CD4-positive, alpha-beta memory T cell (primary cell): ENCODE results near the gene LRRC63. TPM values are rescaled to one million over a fixed set of nuclear protein-coding genes. Genes with fewer than 3 reads are reported as not detected.

Experiments
- CTCF ChIA-PET: fragments of 350-600 bp; sonication (Branson Sonifier 250); formaldehyde crosslinking; loops from one replicate; lab custom pipeline; 2021; ENCODE audit warnings: inconsistent platforms; ENCODE audit not compliant: partially characterized antibody; lab: Charles Lee
- POLR2A ChIA-PET: fragments of 350-600 bp; sonication (Branson Sonifier 250); formaldehyde crosslinking; loops from one replicate; lab custom pipeline; 2021; ENCODE audit not compliant: partially characterized antibody; lab: Charles Lee
- DNase-seq, 5 donors: peaks; one replicate each; pipeline versions ENCODE4 v3.0.0 to v3.0.0-alpha.2; 2020 to 2022; ENCODE audit warnings: mixed read lengths in 1 of 5
- H3K27ac ChIP-seq: one replicate; pipeline ENCODE4 v1.7.0; 2013; ENCODE audit warnings: low read depth, low read length
- H3K27me3 ChIP-seq: 2 replicates; pipeline ENCODE4 v1.7.0; 2013; ENCODE audit warnings: mild to moderate bottlenecking, low read length, moderate library complexity; ENCODE audit not compliant: insufficient read depth
- H3K36me3 ChIP-seq: 2 replicates; pipeline ENCODE4 v1.7.0; 2013; ENCODE audit warnings: mild to moderate bottlenecking, low read length, moderate library complexity; ENCODE audit not compliant: insufficient read depth
- H3K4me1 ChIP-seq: 2 replicates; pipeline ENCODE4 v1.7.0; 2013; ENCODE audit warnings: mild to moderate bottlenecking, low read length, moderate library complexity; ENCODE audit not compliant: insufficient read depth
- H3K4me3 ChIP-seq, 2 donors: one replicate each; pipeline ENCODE4 v1.7.0; 2013; ENCODE audit warnings: low read length in 2 of 2, mild to moderate bottlenecking in 1 of 2
- H3K9me3 ChIP-seq, 2 donors: one replicate each; pipeline ENCODE4 v1.7.0; 2013; ENCODE audit warnings: low read length in 2 of 2, control low read depth in 1 of 2; ENCODE audit not compliant: control insufficient read depth in 1 of 2
- H3K27ac Mint-ChIP-seq, 7 donors: one replicate each; pipeline ENCODE4 v1.8.0; 2020 to 2021; ENCODE audit warnings: mixed read lengths in 7 of 7, mild to moderate bottlenecking in 6 of 7, inconsistent platforms in 3 of 7, moderate library complexity in 3 of 7
- H3K27me3 Mint-ChIP-seq, 2 donors: one replicate each; pipeline ENCODE4 v1.8.0; 2020 to 2021; ENCODE audit warnings: mixed read lengths in 2 of 2
- H3K36me3 Mint-ChIP-seq, 2 donors: one replicate each; pipeline ENCODE4 v1.8.0; 2020 to 2021; ENCODE audit warnings: mixed read lengths in 2 of 2, inconsistent platforms in 1 of 2, mild to moderate bottlenecking in 1 of 2
- H3K4me1 Mint-ChIP-seq, 4 donors: one replicate each; pipeline ENCODE4 v1.8.0; 2020 to 2021; ENCODE audit warnings: mixed read lengths in 4 of 4, mild to moderate bottlenecking in 1 of 4
- H3K4me3 Mint-ChIP-seq, 8 donors: one replicate each; pipeline ENCODE4 v1.8.0; 2020 to 2021; ENCODE audit warnings: mixed read lengths in 8 of 8, mild to moderate bottlenecking in 7 of 8, moderate library complexity in 6 of 8, inconsistent platforms in 3 of 8
- H3K9me3 Mint-ChIP-seq, 8 donors: one replicate each; pipeline ENCODE4 v1.8.0; 2020 to 2021; ENCODE audit warnings: mixed read lengths in 8 of 8, mild to moderate bottlenecking in 5 of 8, inconsistent platforms in 3 of 8, moderate library complexity in 1 of 8
- intact Hi-C: fragments of 100-400 bp; cut with micrococcal nuclease; formaldehyde crosslinking; loops from one replicate; pipeline ENCODE4 v1.15.1; 2023
- polyA plus RNA-seq, 2 donors: library from polyadenylated mRNA; unstranded; fragments of 300-500 nt; fragmentation: Illumina TruSeq; gene quantifications; one replicate each; pipeline ENCODE4 v1.2.3, GENCODE V29; 2021
- total RNA-seq, 2 experiments: library from RNA; stranded (reverse); gene quantifications; one replicate each; pipeline ENCODE4 v1.2.3, GENCODE V29; 2021

Gene LRRC63
- total and polyA plus RNA-seq, 4 experiments from 2014 or later = 0.41 to 0.75 (median 0.53) TPM

GRCh38 chr13:46296115-46296822 is 84.5 kb downstream of the LRRC63 start:
- H3K4me3 Mint-ChIP-seq = peak overlapping the region; percentile 9 to 85 (median 72)
- peak overlapping the region; percentile 87 to 99 (median 96) for H3K27ac Mint-ChIP-seq
- Histone ChIP-seq H3K27ac (peak overlapping the region; percentile 57), H3K4me1 (peaks cover 45% of the 10 kb centered on the region), H3K36me3 (no peaks in the 10 kb centered on the region), H3K27me3 (no peaks in the 10 kb centered on the region), H3K4me3 (peak overlapping the region in 1 of 2 donors; percentile 26), H3K9me3 (no peaks in the 10 kb centered on the region)
- H3K36me3 Mint-ChIP-seq = peaks cover 0 to 5% of the 10 kb centered on the region in 2 donors
- intact Hi-C loops = loop anchor here (2.0 to 5.0 kb wide), 3 partner anchors 85 to 954 kb away; partner anchors contain the start of genes LRRC63, TPT1 and ZC3H13
- ChIA-PET CTCF (interaction anchor here (0.8 to 12.0 kb wide), 12 partner anchors 8 to 673 kb away, joined by 3 to 166 read pairs (median 6); partner anchors contain the start of gene ZC3H13), POLR2A (interaction anchor here (0.6 to 3.4 kb wide), 21 partner anchors 8 to 1379 kb away, joined by 3 to 51 read pairs (median 5); partner anchors contain the start of genes LCP1 and LRRC63)
- H3K27me3 Mint-ChIP-seq = no peaks in the 10 kb centered on the region
- H3K9me3 Mint-ChIP-seq = peaks cover 0 to 6% (median 0%) of the 10 kb centered on the region in 8 donors
- peaks cover 38 to 65% (median 50%) of the 10 kb centered on the region in 4 donors for H3K4me1 Mint-ChIP-seq
- peak in 3 of 5 donors; percentile 61 to 78 (median 74) for DNase-seq

- Histone ChIP-seq H3K36me3 (no peaks in the 10 kb centered on the region), H3K27ac (peak overlapping the region; percentile 57), H3K4me3 (no peak overlapping the region), H3K27me3 (no peaks in the 10 kb centered on the region), H3K9me3 (no peaks in the 10 kb centered on the region), H3K4me1 (peaks cover 45% of the 10 kb centered on the region)
- peaks cover 0 to 5% of the 10 kb centered on the region in 2 donors for H3K36me3 Mint-ChIP-seq
- DNase-seq = no peak
- H3K27me3 Mint-ChIP-seq = no peaks in the 10 kb centered on the region
- ChIA-PET POLR2A (interaction anchor here (0.7 to 3.4 kb wide), 12 partner anchors 8 to 137 kb away, joined by 3 to 51 read pairs (median 9); partner anchors contain the start of genes LCP1 and LRRC63), CTCF (interaction anchor here (1.0 to 12.0 kb wide), 9 partner anchors 7 to 673 kb away, joined by 3 to 166 read pairs (median 5); no protein-coding TSS in a partner anchor)
- H3K4me1 Mint-ChIP-seq = peaks cover 38 to 65% (median 50%) of the 10 kb centered on the region in 4 donors
- intact Hi-C loops = loop anchor here (2.0 to 5.0 kb wide), 3 partner anchors 86 to 955 kb away; partner anchors contain the start of genes LRRC63, TPT1 and ZC3H13
- peak overlapping the region in 6 of 8 donors; percentile 17 to 85 (median 56) for H3K4me3 Mint-ChIP-seq
- H3K9me3 Mint-ChIP-seq = peaks cover 0 to 6% (median under 1%) of the 10 kb centered on the region in 8 donors
- peak overlapping the region; percentile 87 to 99 (median 96) for H3K27ac Mint-ChIP-seq
Observed at GRCh38 chr13:46296921-46297320, 85.2 kb downstream of the LRRC63 start.

- peaks cover 38 to 65% (median 50%) of the 10 kb centered on the region in 4 donors for H3K4me1 Mint-ChIP-seq
- Histone ChIP-seq H3K27me3 (no peaks in the 10 kb centered on the region), H3K4me3 (no peak overlapping the region), H3K36me3 (no peaks in the 10 kb centered on the region), H3K4me1 (peaks cover 45% of the 10 kb centered on the region), H3K9me3 (no peaks in the 10 kb centered on the region), H3K27ac (peak overlapping the region; percentile 57)
- peaks cover 0 to 6% (median 2%) of the 10 kb centered on the region in 8 donors for H3K9me3 Mint-ChIP-seq
- H3K36me3 Mint-ChIP-seq = peaks cover 0 to 8% of the 10 kb centered on the region in 2 donors
- no peaks in the 10 kb centered on the region for H3K27me3 Mint-ChIP-seq
- H3K27ac Mint-ChIP-seq = peak overlapping the region; percentile 87 to 99 (median 96)
- intact Hi-C loops = loop anchor here (2.0 to 5.0 kb wide), 3 partner anchors 87 to 955 kb away; partner anchors contain the start of genes LRRC63, TPT1 and ZC3H13
- peak overlapping the region in 6 of 8 donors; percentile 17 to 74 (median 42) for H3K4me3 Mint-ChIP-seq
- CTCF ChIA-PET = interaction anchor here (1.0 to 12.0 kb wide), 6 partner anchors 9 to 674 kb away, joined by 3 to 166 read pairs (median 6); no protein-coding TSS in a partner anchor
- DNase-seq = peak in 1 of 5 donors; percentile 14
- POLR2A ChIA-PET = interaction anchor here (0.7 to 3.4 kb wide), 5 partner anchors 18 to 129 kb away, joined by 3 to 51 read pairs (median 4); partner anchors contain the start of gene LCP1
Observed at GRCh38 chr13:46297361-46297811, 85.7 kb downstream of the LRRC63 start.

GRCh38 chr13:46303742-46304385 is 92.1 kb downstream of the LRRC63 start:
- H3K27ac ChIP-seq = no peak overlapping the region
- peaks cover 0 to 6% (median 2%) of the 10 kb centered on the region in 8 donors for H3K9me3 Mint-ChIP-seq
- peak overlapping the region in 2 of 7 donors; percentile 2 to 10 for H3K27ac Mint-ChIP-seq

GRCh38 chr13:46304546-46304945 is 92.8 kb downstream of the LRRC63 start:
- DNase-seq = no peak
- no peaks in the 10 kb centered on the region for H3K36me3 ChIP-seq
- intact Hi-C loops = no loop called here
- H3K27ac ChIP-seq = no peak overlapping the region
- Mint-ChIP-seq H3K27me3 (peaks cover 0 to 3% of the 10 kb centered on the region in 2 donors), H3K27ac (peak overlapping the region in 2 of 7 donors; percentile 0 to 24), H3K4me3 (no peak overlapping the region), H3K9me3 (peaks cover 0 to 5% (median 2%) of the 10 kb centered on the region in 8 donors), H3K4me1 (peaks cover 0 to 6% (median 2%) of the 10 kb centered on the region in 4 donors), H3K36me3 (peaks cover 0 to 11% of the 10 kb centered on the region in 2 donors)
- no peaks in the 10 kb centered on the region for H3K9me3 ChIP-seq
- CTCF ChIA-PET = interaction anchor here (1.1 to 2.3 kb wide), 2 partner anchors 9 kb away, joined by 4 to 7 read pairs; no protein-coding TSS in a partner anchor
- no peak overlapping the region for H3K4me3 ChIP-seq
- no peaks in the 10 kb centered on the region for H3K27me3 ChIP-seq
- POLR2A ChIA-PET = interaction anchor here (0.8 to 1.3 kb wide), 2 partner anchors 8 to 9 kb away, joined by 3 to 4 read pairs; no protein-coding TSS in a partner anchor
- no peaks in the 10 kb centered on the region for H3K4me1 ChIP-seq

More at GRCh38 chr13:46303742-46304385, 92.1 kb downstream of the LRRC63 start:
- Histone ChIP-seq H3K4me1 (no peaks in the 10 kb centered on the region), H3K36me3 (no peaks in the 10 kb centered on the region), H3K9me3 (no peaks in the 10 kb centered on the region), H3K27me3 (no peaks in the 10 kb centered on the region), H3K4me3 (no peak overlapping the region)
- Mint-ChIP-seq H3K27me3 (no peaks in the 10 kb centered on the region), H3K4me1 (peaks cover 3 to 10% (median 5%) of the 10 kb centered on the region in 4 donors), H3K4me3 (peak overlapping the region in 1 of 8 donors; percentile 43), H3K36me3 (peaks cover 0 to 10% of the 10 kb centered on the region in 2 donors)
- POLR2A ChIA-PET = interaction anchor here (0.6 to 1.3 kb wide), 3 partner anchors 8 to 124 kb away, joined by 3 to 4 read pairs (median 3); no protein-coding TSS in a partner anchor
- intact Hi-C loops = no loop called here
- CTCF ChIA-PET = interaction anchor here (0.8 to 2.3 kb wide), 6 partner anchors 8 to 177 kb away, joined by 3 to 7 read pairs (median 3); no protein-coding TSS in a partner anchor
- DNase-seq = no peak

GRCh38 chr13:46307554-46307953 is 95.8 kb downstream of the LRRC63 start:
- Mint-ChIP-seq H3K4me1 (peaks cover 0 to 6% (median 2%) of the 10 kb centered on the region in 4 donors), H3K27me3 (peaks cover 0 to 4% of the 10 kb centered on the region in 2 donors), H3K4me3 (no peak overlapping the region), H3K36me3 (peaks cover 0 to 5% of the 10 kb centered on the region in 2 donors), H3K27ac (no peak overlapping the region), H3K9me3 (peaks cover 0 to 5% (median under 1%) of the 10 kb centered on the region in 8 donors)
- Histone ChIP-seq H3K27me3 (no peaks in the 10 kb centered on the region), H3K4me3 (no peak overlapping the region), H3K27ac (no peak overlapping the region), H3K36me3 (no peaks in the 10 kb centered on the region), H3K9me3 (no peaks in the 10 kb centered on the region), H3K4me1 (no peaks in the 10 kb centered on the region)
- POLR2A ChIA-PET = no interaction called here
- no peak for DNase-seq
- CTCF ChIA-PET = no interaction called here
- intact Hi-C loops = no loop called here
